HL-60 (cell line): ENCODE measurements around the gene ZCWPW1.
"Not testable (repeated sequence)": the region's sequence is repeated elsewhere in the genome, so short reads cannot be mapped to it uniquely, and the experiment has no call there.

Source experiments
- DNase-seq, 2 experiments: peaks; one replicate each; pipeline ENCODE4 v3.0.0-alpha.2; 2010 to 2020; ENCODE audit warnings: low read depth in 1 of 2, low spot score in 1 of 2
- H3K27ac ChIP-seq: fragments of 250-450 bp; sonication (Bioruptor Pico); replicated peaks from 2 replicates; pipeline ENCODE4 v1.5.1; 2020; ENCODE audit warnings: mild to moderate bottlenecking, moderate library complexity
- H3K27me3 ChIP-seq: fragments of 250-450 bp; sonication (Bioruptor Pico); 2 replicates; pipeline ENCODE4 v1.5.1; 2021; ENCODE audit warnings: mild to moderate bottlenecking, moderate library complexity; ENCODE audit not compliant: insufficient read depth, poor library complexity, severe bottlenecking
- H3K4me3 ChIP-seq: replicated peaks from 2 replicates; pipeline ENCODE4 v1.5.1; 2011; ENCODE audit warnings: mild to moderate bottlenecking, control low read depth, low read length; ENCODE audit not compliant: insufficient read depth
- GABPA ChIP-seq: IDR thresholded peaks from 2 replicates; pipeline ENCODE4 v1.6.1; 2012; ENCODE audit warnings: low read depth
- POLR2AphosphoS5 ChIP-seq: IDR thresholded peaks from 2 replicates; pipeline ENCODE4 v1.6.1; 2012; ENCODE audit warnings: low read depth
- SPI1 ChIP-seq: IDR thresholded peaks from 2 replicates; pipeline ENCODE4 v1.6.1; 2012; ENCODE audit warnings: low read depth, mild to moderate bottlenecking, borderline replicate concordance
- TF ChIP-seq, protein P1 (sequence below): IDR thresholded peaks from one replicate; pipeline ENCODE4 v1.5.1; 2011; ENCODE audit warnings: low read length, control low read depth, inconsistent platforms; ENCODE audit not compliant: insufficient read depth
- TF ChIP-seq, protein P2 (sequence below): IDR thresholded peaks from 2 replicates; pipeline ENCODE4 v1.6.1; 2012; ENCODE audit warnings: low read depth; ENCODE audit not compliant: insufficient replicate concordance

ZCWPW1 gene

DNA sequence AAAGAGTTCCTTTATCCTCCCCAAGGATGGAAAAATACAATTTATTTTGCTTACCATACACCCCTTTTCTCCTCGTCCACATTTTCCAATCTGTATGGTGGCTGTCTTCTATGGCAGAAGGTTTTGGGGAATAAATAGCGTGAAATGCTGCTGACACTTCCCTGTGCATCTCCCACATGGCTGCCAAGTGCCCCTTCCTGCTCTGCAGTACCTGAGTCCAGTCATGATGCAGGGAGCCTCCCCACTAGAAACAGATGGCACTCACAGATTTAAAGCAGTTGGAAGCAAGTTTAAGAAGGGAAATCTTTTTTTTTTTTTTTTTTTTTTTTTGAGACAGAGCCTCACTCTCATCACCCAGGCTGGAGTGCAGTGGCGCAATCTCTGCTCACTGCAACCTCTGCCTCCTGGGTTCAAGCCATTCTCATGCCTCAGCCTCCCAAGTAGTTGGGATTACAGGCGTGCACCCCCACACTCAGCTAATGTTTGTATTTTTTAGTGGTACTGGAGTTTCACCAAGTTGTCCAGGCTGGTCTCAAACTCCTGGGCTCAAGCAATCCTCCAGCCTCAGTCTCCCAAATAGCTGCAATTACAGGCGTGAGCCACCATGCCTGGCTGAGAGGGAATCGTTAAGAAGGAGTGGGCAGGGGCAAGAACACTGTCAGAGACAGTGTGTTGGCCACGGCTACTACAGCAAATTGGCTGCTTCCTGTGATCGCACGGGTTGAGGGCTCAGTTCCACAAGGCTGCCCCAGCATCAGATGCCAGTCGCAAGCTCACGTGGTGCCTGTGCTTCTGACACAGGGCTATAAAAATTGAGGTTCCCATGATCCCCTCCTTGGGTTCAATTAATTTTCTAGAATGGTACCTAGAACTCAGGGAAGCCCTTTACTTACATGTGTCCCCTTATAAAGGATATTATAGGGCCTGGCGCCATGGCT lies 60.6 kb downstream of the ZCWPW1 start:
- H3K4me3 ChIP-seq = no peak overlapping the region
- TF ChIP-seq POLR2AphosphoS5 (no peak), SPI1 (no peak), GABPA (no peak)
- TF ChIP-seq, protein P1, sequence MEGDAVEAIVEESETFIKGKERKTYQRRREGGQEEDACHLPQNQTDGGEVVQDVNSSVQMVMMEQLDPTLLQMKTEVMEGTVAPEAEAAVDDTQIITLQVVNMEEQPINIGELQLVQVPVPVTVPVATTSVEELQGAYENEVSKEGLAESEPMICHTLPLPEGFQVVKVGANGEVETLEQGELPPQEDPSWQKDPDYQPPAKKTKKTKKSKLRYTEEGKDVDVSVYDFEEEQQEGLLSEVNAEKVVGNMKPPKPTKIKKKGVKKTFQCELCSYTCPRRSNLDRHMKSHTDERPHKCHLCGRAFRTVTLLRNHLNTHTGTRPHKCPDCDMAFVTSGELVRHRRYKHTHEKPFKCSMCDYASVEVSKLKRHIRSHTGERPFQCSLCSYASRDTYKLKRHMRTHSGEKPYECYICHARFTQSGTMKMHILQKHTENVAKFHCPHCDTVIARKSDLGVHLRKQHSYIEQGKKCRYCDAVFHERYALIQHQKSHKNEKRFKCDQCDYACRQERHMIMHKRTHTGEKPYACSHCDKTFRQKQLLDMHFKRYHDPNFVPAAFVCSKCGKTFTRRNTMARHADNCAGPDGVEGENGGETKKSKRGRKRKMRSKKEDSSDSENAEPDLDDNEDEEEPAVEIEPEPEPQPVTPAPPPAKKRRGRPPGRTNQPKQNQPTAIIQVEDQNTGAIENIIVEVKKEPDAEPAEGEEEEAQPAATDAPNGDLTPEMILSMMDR = no peak
- TF ChIP-seq, protein P2, sequence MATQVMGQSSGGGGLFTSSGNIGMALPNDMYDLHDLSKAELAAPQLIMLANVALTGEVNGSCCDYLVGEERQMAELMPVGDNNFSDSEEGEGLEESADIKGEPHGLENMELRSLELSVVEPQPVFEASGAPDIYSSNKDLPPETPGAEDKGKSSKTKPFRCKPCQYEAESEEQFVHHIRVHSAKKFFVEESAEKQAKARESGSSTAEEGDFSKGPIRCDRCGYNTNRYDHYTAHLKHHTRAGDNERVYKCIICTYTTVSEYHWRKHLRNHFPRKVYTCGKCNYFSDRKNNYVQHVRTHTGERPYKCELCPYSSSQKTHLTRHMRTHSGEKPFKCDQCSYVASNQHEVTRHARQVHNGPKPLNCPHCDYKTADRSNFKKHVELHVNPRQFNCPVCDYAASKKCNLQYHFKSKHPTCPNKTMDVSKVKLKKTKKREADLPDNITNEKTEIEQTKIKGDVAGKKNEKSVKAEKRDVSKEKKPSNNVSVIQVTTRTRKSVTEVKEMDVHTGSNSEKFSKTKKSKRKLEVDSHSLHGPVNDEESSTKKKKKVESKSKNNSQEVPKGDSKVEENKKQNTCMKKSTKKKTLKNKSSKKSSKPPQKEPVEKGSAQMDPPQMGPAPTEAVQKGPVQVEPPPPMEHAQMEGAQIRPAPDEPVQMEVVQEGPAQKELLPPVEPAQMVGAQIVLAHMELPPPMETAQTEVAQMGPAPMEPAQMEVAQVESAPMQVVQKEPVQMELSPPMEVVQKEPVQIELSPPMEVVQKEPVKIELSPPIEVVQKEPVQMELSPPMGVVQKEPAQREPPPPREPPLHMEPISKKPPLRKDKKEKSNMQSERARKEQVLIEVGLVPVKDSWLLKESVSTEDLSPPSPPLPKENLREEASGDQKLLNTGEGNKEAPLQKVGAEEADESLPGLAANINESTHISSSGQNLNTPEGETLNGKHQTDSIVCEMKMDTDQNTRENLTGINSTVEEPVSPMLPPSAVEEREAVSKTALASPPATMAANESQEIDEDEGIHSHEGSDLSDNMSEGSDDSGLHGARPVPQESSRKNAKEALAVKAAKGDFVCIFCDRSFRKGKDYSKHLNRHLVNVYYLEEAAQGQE = no peak
- no peaks in the 10 kb centered on the region for H3K27me3 ChIP-seq
- peak overlapping the region; percentile 88 for H3K27ac ChIP-seq
- peak in 1 of 2 experiments; percentile 40 for DNase-seq

DNA sequence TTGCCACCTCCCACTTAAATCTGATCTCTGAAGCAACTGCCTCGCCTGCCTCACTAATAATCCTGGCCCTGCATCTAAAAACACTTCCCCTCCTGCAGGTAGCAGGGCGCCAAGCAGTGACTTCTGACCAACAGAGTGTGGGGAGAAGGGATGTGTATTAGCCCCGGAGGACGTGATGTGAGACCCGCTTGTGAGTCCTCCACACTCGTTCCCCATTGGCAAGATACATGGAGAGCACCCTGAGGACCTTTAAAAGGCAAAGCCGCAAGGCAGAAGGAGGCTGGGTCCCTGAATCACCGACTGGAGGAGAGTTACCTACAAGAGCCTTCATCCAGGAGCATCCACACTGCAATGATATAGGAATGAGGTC lies 61.3 kb downstream of the ZCWPW1 start:
- no peak for TF ChIP-seq POLR2AphosphoS5
- TF ChIP-seq, protein P2 = no peak
- H3K27ac ChIP-seq = peak overlapping the region; percentile 38; the same call in 1 of the 2 replicates
- no peak overlapping the region for H3K4me3 ChIP-seq
- no peak for DNase-seq
- H3K27me3 ChIP-seq = no peaks in the 10 kb centered on the region

DNA sequence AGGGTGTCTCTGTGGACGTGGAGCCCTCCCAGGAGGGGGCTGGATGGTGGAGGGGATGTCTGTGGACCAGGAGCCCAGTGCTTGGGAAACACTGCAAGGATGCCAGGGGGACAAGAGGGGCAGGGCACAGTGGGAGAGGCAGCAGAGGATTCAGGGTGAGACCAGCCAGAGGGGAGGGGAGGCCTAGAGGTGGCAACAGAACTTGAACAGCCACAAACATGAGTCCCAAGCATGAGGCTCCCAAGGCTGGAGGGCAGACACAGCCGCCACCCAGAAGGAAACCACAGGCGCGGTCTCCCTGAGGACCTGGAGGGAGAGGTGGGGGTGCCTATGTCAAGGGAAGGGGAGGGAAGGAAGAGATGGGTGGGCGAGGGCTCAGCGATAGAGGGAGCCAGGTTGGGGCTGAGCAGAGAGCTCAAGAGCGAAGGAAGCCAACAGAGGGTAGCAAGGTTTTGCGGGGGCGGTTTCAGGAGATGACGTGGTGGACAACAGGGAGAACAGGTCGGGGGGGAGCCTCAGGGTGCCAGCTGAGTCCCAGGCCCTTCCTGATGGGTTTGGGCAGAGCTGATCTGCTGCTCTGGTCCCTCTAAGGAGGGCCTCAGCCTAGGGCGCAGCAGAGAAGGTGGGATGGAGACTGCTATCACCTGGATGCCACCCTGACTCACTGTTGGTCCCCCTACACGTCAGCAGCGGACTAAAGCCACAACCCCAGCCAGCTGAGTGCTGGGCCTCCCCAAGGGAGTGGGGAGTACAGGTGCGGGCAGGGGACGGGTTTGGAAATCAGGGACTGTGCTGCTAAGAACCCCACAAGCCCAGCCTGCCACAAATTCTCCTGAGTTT lies 61.9 kb downstream of the ZCWPW1 start:
- H3K27ac ChIP-seq = peak overlapping the region; percentile 38

DNA sequence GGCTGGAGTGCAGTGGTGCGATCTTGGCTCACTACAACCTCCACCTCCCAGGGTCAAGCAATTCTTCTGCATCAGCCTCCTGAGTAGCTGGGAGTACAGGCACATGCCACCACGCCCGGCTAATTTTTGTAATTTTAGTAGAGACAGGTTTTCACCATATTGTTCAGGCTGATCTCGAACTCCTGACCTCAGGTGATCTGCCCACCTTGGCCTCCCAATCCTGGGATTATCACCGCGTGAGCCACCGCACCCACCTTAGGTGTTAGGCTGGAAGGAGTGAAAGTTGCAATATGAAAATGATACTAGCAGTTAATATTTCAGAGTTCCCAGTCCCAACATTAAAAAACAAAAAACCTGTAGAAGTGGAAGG lies 62.5 kb downstream of the ZCWPW1 start:
- H3K27ac ChIP-seq = peak overlapping the region; percentile 38
- H3K27me3 ChIP-seq, DNase-seq, H3K4me3 ChIP-seq: not testable (repeated sequence)

More for the DNA sequence above, 61.9 kb downstream of the ZCWPW1 start:
- peak in 1 of 2 experiments; percentile 29 for DNase-seq
- no peak for TF ChIP-seq GABPA
- no peak for TF ChIP-seq SPI1
- TF ChIP-seq, protein P2 = no peak
- TF ChIP-seq, protein P1 = no peak
- TF ChIP-seq POLR2AphosphoS5 = peak; percentile 60
- Histone ChIP-seq H3K4me3 (no peak overlapping the region), H3K27me3 (no peaks in the 10 kb centered on the region)
